Measurements from ENCODE around the gene TECPR2. TPM values are rescaled to one million over a fixed set of nuclear protein-coding genes. Genes with fewer than 3 reads are reported as not detected.

TECPR2 gene
- total RNA-seq, 1 experiment from 2014 or later: 5.8 TPM

DNA sequence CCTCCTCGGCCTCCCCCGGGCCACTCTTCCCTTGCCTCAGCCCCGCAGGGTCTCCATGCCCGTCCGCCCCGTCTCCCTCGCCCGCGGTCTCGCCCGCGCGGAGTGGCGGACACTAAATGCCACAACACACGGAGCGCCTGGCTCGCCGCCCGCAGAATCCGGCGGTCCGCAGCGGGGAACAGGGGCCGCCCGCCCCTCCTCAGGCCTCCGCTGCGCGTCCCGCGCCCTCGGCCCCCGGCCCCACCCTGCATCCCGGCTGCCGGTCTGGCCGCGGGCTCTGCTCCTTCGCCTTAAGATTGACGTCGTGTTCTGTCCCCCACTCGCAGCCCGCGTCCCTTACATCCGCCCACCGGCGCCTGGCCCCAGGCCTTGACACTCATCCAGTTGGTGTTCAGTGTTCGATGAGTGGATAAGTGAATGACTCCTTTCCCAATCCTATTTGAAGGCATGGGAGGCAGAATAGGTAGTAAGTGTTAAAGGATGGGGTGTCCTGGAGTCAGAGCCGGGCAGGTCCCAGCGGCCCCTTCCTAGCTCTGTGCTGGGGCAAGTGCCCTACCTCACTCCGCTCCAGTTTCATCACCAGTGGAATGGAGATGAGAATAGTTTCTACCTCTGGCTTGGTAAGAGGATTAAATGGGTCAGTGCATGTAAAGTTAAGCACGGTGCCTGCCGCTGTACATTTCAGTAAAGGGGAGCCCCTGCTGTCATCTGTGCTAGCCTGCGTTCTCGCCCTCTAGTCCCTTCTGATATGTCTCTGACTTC lies 622 bp downstream of the TECPR2 start:
- peak; percentile 48 for DNase-seq (ENCODE audit: low spot score)
- in situ Hi-C loops (cut with HindIII; ENCODE audit: low sequenced_read_pairs): no loop called here

DNA sequence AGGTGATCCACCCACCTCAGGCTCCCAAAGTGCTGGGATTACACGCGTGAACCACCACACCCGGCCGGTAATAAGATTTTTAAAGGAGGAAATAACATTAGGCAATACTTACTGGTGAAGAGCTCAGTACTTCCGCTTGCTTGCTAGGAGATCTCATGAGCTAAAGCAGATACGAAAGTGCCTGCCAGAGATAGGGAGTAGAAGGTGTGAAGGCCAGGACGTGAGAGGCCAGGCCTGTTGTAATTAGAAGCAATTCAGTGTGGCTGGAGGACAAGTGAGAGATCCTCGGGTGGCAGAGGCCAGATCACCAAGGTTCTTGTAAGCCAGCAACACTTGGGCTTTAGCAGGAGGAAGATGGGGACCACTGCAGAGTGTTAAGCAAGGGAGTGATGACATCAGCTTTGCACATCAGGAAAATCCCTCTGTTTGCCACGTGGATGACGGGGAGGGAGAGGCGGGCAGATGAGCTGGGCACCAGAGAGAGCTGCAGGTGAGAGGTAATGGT lies 7.6 kb downstream of the TECPR2 start:
- in situ Hi-C loops (cut with HindIII; ENCODE audit: low sequenced_read_pairs): no loop called here
- no peak for DNase-seq (ENCODE audit: low spot score)

DNA sequence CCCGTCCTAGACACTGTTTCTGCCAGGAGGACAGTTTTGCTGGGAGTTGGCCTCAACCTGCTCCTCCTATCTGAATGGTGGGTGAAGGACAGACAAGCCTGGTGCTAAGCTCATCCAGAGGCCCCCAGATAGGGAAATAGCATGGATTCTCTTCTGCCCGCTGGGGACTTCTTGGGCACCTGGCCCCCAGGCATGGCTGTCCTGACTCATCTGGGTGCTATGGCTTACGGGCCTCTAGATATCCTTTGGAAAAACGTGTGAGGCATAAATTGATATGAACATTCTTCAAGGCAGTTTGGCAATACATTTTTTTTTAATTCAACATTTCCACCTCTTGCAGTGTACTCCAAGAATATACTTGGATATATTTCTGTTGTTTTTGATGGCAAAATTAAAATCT lies 8.6 kb downstream of the TECPR2 start:
- no peak for DNase-seq (ENCODE audit: low spot score)
- in situ Hi-C loops (cut with HindIII; ENCODE audit: low sequenced_read_pairs): no loop called here

DNA sequence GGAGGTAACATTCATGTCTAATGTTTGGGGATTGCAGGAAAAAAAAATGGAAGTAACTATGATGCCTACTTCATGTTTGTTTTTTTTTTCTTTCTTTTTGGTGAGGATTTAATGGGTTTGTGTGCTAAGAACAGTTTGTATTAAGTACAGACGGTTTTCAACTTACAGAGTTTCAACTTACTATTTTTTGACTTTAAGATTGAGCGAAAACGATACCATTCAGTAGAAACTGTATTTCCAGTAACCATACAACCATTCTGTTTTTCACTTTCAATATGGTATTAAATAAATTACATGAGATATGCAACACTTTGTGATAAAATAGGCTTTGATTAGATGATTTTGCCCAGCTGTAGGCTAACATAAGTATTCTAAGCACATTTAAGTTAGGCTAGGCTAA lies 10.4 kb downstream of the TECPR2 start:
- no peak for DNase-seq (ENCODE audit: low spot score)
- in situ Hi-C loops (cut with HindIII; ENCODE audit: low sequenced_read_pairs): no loop called here

DNA sequence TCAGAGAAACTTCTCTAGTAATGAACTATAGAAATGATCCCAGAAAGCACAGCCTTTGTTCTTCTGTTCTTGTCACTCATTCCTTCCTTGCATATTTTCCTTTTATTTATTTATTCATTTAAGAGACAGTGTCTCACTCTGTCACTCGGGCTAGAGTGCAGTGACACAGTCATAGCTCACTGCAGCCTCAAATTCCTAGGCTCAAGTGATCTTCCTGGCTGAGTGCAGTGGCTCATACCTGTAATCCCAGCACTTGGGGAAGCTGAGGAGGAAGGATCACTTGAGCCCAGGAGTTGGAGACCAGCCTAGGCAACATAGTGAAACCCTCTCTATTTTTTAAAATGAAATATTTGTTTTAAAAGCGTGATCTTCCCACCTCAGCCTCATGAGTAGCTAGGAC lies 11.5 kb downstream of the TECPR2 start:
- DNase-seq (ENCODE audit: low spot score): no peak
- in situ Hi-C loops (cut with HindIII; ENCODE audit: low sequenced_read_pairs): no loop called here

DNA sequence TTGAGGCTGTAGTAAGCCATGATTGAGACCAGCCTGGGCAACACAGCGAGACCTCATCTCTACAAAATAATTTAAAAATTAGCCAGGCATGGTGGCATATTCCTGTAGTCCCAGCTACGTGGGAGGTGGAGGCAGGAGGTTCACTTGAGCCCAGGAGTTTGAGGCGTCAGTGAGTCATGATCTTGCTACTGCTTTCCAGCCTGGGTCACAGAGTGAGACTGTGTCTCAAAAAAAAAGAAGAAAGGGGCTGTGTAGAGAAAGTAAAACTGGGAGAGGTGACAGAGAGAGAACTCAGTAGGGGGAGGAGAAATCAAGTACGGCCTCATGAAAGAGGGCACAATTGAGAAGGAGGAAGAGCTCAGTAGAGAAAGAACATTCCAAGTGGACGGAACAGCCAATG lies 12.4 kb downstream of the TECPR2 start:
- in situ Hi-C loops (cut with HindIII; ENCODE audit: low sequenced_read_pairs): no loop called here

DNA sequence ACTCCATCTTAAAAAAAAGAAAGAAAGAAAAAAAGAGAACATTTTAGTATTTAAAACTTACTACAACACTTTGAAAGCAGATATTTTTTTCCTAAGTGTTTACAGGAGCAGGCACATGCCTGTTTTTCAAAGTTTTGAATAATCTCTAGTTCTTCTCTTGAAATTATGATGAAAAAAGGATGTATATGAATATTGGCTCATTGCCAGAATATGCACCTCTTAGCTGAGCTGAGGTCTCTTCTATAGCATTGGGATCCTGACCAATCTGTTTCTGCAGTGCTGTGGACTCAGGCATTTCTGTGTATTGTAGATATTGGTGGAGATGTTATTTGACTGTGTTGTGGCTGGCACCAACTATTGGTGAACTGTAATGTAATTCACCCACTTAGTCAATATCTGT lies 15.0 kb downstream of the TECPR2 start:
- no peak for DNase-seq (ENCODE audit: low spot score)
- in situ Hi-C loops (cut with HindIII; ENCODE audit: low sequenced_read_pairs): no loop called here

More for the DNA sequence above, 12.4 kb downstream of the TECPR2 start:
- no peak for DNase-seq (ENCODE audit: low spot score)

DNA sequence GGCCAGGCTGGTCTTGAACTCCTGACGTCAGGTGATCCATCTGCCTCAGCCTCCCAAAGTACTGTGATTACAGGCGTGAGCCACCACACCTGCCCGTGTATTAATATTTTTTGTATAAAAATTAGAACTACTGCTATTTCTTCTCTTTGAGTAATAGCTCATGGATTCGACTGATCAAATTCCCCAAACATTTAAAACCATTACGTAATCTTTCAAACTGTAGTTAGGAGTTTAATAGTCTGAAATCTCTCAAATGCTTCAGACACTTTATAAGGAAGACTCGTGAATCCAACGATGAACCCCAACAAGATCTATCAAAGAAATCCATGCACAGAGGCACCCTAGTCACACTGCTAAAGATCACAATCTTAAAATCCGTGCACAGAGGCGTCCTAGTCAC lies 16.1 kb downstream of the TECPR2 start:
- in situ Hi-C loops (cut with HindIII; ENCODE audit: low sequenced_read_pairs): no loop called here
- no peak for DNase-seq (ENCODE audit: low spot score)

DNA sequence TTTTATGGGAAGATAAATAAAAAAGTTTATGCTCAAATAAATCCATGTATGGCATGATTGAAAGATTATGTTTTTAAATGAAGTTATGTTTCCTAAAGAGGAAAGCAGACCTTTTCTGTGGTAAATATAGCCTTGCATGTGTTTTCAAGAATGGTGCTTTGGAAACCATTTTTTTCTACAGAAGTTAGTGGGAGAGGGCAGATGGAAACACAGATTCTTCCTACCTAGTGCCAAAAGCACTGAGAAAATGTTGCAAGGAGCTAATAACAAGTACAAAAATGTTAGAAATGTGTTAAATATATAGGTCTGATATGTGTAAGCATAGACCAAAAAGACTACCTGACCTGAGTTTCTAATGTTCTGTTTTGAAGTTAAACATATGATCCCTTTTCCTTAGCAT lies 24.3 kb downstream of the TECPR2 start:
- no peak for DNase-seq (ENCODE audit: low spot score)
- in situ Hi-C loops (cut with HindIII; ENCODE audit: low sequenced_read_pairs): no loop called here

DNA sequence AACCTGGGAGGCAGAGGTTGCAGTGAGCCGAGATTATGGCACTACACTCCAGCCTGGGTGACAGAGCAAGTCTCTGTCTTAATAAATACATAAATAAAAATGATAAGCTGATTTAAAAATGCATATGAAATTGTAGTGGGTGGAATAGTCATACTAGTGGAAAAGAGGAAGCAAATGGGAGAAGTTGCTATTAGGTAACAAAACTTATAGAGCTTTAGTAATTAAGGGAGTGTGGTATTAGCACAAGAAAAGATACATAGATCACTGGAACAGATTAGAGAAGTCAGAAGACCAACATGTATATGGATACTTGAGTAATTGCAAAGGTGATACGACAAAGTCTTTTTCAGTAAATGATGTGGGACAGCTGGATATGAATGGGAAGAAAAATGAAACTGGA lies 26.5 kb downstream of the TECPR2 start:
- DNase-seq (ENCODE audit: low spot score): no peak
- in situ Hi-C loops (cut with HindIII; ENCODE audit: low sequenced_read_pairs): no loop called here

DNA sequence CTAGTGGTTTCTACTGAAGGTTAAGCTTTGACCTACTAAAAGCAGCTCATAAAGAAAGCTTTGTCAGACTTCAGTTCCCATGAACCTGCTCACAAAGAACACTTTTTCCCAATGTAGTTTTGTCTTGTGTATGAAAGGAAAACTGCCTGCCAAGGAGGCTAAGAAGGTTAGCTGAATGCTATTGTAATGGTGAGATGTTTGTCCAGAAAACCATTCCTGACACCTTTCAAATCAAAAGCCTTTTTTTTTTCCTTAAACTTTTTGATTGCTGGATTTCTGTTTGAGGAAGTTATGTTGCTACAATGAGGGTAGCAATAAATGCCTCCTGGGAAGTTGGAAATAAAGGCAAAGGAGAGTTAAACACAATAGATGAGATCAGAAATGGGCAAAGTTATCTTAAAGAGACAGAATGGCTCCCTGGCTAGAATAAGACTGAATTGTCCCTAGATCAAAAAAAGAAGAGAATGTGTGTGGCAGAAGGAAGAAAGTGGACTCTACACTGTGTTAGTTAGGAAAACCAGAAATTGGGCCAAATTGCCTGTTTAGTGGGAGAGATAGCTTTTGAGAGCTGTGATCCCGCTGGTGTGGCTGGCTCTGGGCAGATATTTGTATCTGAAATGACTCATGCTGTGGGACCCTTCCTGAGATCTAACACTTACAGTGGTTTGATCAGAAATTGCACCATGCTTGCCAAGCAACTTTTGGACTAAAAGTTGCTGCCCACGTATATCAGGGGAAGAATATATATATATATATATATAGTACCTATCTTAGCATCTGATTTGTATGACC lies 27.5 kb downstream of the TECPR2 start:
- in situ Hi-C loops (cut with HindIII; ENCODE audit: low sequenced_read_pairs): no loop called here
- DNase-seq (ENCODE audit: low spot score): no peak

DNA sequence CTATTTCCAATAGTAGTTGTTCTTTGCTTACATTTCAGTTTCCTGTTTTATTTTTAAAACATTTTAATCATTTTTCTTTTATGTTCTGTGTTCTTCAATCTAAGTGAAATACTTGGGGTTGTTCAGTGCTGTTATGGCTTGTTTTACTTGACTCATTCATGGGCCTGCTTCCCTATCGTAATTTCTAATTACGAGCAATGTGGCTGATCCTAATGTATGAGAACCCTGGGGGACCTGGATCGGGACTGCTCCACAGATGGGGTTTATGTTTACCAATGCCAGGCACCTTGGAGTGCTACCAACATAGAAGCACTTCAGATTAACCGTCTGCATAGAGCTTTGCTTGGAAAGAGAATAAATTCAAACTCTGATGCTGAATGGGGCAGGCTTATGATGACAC lies 29.8 kb downstream of the TECPR2 start:
- peak; percentile 96 for DNase-seq (ENCODE audit: low spot score)
- in situ Hi-C loops (cut with HindIII; ENCODE audit: low sequenced_read_pairs): no loop called here

DNA sequence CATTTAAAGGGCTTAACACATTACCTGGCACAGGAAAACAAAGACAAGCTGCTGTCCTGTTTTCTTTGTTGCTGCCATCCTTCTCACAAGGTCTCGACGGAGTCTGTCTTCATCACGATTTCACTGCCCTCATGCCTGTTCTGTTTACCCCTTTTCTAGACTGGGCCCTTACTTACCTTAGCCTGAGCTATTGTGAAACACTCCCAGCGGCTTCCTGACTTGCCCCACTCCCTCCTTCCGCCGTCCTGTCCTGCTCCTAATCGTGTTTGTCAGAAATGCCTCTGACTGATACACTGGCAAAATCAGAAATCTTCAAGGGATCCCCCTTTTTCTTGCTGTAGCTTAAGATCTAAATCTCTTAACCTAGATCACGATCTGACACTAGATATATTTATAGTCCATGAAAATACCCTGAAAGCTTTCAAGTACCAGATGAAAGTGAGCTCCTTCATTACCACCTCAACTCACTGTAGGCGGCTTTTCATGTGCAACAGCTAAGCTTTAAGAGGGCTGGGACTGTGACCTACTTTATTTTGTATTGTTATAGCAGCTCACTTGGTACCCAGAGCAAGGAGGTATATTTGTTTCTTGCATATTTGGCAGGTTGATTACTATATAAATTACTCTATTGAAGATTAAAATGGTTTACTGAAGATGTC lies 32.1 kb downstream of the TECPR2 start:
- DNase-seq (ENCODE audit: low spot score): peak; percentile 38
- in situ Hi-C loops (cut with HindIII; ENCODE audit: low sequenced_read_pairs): no loop called here

DNA sequence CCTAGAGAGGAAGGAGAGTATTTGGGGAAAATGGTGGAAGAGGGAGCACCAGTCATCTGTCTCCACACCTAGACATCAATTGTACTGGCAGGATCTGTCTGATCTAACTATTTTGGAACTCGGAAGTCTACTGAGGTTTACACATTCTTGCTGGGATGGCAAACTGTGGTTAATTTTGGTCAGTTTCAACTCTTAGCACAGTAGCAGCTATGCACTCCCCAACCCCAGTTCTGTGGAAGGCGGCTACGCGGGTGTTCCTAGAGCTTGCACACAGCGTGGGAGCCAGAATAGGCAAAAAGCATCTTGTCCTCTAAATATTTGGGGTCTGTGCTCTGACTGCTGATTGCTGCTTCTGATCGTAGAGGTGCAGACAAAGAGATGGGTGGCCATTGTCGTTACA lies 33.8 kb downstream of the TECPR2 start:
- in situ Hi-C loops (cut with HindIII; ENCODE audit: low sequenced_read_pairs): no loop called here
- no peak for DNase-seq (ENCODE audit: low spot score)

DNA sequence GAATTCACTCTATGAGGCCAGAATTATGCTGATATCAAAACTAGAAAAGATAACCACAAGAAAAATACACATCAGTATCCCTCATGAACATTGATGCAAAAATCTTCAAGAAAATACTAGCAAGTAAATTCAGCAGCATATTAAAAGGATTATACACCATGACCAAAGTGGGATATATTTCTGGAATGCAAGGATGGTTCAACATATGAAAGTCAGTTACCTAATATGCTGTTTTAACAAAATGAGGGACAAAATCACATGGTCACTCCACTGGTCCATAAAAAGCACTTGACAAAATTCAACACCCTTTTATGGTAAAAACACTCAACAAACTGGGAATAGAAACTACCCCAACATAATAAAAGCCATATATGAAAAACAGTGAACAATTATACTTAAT lies 40.3 kb downstream of the TECPR2 start:
- in situ Hi-C loops (cut with HindIII; ENCODE audit: low sequenced_read_pairs): no loop called here
- no peak for DNase-seq (ENCODE audit: low spot score)

DNA sequence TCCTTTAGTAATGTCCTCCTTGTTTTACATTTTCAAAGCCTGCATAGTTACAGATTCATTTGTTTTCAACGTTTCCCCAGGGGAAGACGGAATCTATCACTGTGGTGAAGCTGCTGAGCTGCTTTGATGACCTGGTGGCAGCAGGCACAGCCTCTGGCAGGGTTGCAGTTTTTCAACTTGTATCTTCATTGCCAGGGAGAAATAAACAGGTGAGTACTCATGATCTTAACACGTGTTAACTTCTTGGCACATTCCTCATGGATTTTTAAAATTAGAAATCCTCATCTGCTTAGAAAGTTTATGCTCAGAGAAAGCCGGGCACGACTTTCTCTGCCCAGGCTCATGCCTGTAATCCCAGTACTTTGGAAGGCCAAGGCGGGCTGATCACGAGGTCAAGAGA lies 44.5 kb downstream of the TECPR2 start:
- in situ Hi-C loops (cut with HindIII; ENCODE audit: low sequenced_read_pairs): no loop called here
- peak; percentile 19 for DNase-seq (ENCODE audit: low spot score)

DNA sequence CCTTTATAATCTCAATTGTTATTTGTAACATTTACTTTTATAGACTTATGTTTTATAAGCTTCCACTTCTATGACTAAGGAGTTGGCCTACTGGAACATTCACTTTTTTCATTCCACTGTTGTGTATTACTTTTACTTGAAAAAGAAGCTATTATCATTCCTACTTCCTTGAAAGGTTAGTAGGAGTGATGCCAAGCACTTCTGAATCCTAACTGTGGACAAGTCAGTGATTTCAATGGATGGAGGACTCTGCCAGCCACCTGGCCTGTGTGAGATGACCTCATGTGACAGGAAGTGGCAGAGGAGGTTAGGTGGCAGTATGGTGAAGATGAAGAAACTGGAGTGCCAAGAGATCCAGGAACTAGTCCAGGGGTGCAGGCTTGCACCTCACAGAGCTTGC lies 46.0 kb downstream of the TECPR2 start:
- DNase-seq (ENCODE audit: low spot score): peak; percentile 64
- in situ Hi-C loops (cut with HindIII; ENCODE audit: low sequenced_read_pairs): no loop called here

DNA sequence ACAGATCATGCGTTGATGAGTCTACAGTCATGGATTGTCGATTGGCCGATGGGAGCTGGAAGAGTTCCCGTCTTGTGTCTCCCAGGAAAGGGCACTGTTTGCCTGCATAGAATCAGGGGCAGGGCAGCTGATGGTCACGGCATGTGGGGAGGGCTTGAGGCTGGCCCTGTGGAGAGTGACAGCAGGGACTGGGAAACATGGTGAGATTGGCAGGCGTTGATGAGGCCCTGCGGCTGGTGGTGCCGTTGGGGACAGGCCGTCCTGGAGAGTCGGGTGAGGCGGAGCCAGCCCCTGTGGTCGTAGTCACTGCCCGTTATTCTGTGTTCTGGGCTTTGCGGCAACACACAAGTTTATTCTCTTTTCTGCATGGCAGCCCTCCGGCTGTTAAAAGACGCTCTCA lies 52.9 kb downstream of the TECPR2 start:
- DNase-seq (ENCODE audit: low spot score): no peak
- in situ Hi-C loops (cut with HindIII; ENCODE audit: low sequenced_read_pairs): no loop called here

DNA sequence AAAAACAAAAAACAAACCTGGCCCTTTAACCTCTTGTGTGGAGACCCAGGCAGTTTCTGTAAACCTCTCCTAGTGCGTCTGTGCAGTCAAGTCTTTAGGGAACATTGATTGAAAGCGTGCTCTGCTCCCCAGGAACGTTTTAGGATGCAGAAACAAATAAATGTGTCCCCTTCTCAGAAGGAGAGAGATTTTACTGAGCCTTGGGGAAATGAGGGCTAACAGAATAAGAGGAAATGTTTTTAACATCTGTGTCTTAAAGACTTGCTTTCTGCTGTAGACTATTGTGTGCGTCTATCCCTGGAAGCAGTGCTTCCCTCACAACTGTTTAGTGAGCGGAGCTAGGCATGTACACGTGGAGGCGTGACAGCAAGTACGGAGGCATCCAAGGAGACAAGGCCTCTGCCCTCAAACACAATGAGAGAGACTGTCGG lies 54.3 kb downstream of the TECPR2 start:
- in situ Hi-C loops (cut with HindIII; ENCODE audit: low sequenced_read_pairs): no loop called here
- no peak for DNase-seq (ENCODE audit: low spot score)

DNA sequence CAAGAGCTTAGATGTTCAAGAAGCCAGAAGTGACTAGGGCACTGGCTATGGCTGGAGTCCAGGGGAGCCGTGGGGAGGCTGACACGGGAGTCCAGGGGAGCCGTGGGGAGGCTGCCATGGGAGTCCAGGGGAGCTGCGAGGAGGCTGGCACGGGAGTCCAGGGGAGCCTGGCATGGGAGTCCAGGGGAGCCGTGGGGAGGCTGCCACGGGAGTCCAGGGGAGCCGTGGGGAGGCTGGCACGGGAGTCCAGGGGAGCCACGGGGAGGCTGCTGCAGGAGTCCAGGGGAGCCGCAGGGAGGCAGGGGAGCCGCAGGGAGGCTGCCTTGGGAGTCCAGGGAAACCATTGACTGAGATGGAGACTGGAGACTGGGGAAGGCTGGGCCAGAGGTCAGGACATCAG lies 54.9 kb downstream of the TECPR2 start:
- in situ Hi-C loops (cut with HindIII; ENCODE audit: low sequenced_read_pairs): no loop called here
- no peak for DNase-seq (ENCODE audit: low spot score)

Data from G401 (cell line).